ENCODE results near the gene SH3BGRL.

Gene SH3BGRL

DNA sequence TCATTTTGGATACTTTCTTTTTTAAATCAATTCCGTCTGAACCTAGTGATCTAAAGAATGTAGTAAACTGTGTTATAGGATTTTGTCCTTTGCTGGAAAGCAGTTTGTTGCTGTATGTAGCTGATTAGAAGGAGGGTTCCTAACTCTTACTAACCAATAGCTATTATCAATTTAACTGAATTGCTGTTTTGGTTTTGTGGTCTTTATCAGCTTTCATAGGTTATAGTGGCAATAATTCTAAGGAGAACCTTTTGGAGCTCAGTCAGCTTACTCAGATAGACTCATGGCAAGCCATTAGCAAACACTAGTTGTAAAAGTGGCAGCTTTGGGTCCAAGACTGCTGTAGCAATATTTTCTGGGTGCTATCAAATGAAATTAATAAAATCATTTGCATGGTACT is 29.6 kb downstream of the SH3BGRL start:
- no peak for DNase-seq (ENCODE audit: low spot score)
- TF ChIP-seq, protein P1, sequence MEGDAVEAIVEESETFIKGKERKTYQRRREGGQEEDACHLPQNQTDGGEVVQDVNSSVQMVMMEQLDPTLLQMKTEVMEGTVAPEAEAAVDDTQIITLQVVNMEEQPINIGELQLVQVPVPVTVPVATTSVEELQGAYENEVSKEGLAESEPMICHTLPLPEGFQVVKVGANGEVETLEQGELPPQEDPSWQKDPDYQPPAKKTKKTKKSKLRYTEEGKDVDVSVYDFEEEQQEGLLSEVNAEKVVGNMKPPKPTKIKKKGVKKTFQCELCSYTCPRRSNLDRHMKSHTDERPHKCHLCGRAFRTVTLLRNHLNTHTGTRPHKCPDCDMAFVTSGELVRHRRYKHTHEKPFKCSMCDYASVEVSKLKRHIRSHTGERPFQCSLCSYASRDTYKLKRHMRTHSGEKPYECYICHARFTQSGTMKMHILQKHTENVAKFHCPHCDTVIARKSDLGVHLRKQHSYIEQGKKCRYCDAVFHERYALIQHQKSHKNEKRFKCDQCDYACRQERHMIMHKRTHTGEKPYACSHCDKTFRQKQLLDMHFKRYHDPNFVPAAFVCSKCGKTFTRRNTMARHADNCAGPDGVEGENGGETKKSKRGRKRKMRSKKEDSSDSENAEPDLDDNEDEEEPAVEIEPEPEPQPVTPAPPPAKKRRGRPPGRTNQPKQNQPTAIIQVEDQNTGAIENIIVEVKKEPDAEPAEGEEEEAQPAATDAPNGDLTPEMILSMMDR (IDR thresholded peaks at IDR 0.05; ENCODE audit: extremely low read depth, missing control alignments): no peak

GRCh38 chrX:81232218-81232617 is 30.3 kb downstream of the SH3BGRL start:
- TF ChIP-seq, protein P1 (IDR thresholded peaks at IDR 0.05; ENCODE audit: extremely low read depth, missing control alignments): no peak
- no peak for DNase-seq (ENCODE audit: low spot score)

GRCh38 chrX:81237516-81237915 is 35.6 kb downstream of the SH3BGRL start:
- TF ChIP-seq, protein P1 (IDR thresholded peaks at IDR 0.05; ENCODE audit: extremely low read depth, missing control alignments): no peak
- DNase-seq (ENCODE audit: low spot score): no peak

GRCh38 chrX:81238166-81238565 is 36.3 kb downstream of the SH3BGRL start:
- TF ChIP-seq, protein P1 (IDR thresholded peaks at IDR 0.05; ENCODE audit: extremely low read depth, missing control alignments): no peak
- DNase-seq (ENCODE audit: low spot score): no peak

DNA sequence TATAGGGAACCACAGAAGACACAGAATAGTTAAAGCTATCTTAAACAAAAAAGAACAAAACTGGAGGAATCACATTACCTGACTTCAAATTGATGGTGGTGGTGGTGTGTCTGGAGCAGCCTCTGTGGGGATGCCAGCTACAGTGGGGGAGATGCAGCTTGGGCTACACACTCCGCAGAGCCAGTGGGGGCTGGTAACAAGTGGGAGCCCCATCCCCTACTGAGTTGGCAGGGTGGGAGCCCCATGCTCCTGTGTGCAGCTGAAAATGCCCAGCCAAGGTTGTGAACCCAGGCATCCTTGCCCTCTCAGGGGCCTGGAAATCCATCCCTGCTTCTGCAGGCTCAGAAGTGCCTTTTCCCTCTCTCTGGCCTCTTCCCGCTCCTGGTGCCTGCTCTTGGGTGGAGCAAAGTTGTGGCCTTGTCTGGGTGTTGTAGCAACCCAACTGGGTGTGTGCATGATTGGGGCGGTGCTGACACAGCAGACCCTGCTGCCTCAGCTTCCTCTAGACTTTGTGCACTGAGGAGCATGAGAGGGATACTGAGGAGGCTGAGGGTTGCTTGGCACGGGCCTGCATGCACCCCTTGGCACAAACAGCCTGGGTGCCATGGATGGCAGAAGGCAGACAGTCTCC is 38.9 kb downstream of the SH3BGRL start:
- TF ChIP-seq, protein P1 (IDR thresholded peaks at IDR 0.05; ENCODE audit: extremely low read depth, missing control alignments): no peak
- no peak for DNase-seq (ENCODE audit: low spot score)

- TF ChIP-seq, protein P1 (IDR thresholded peaks at IDR 0.05; ENCODE audit: extremely low read depth, missing control alignments): no peak
- no peak for DNase-seq (ENCODE audit: low spot score)
Measured at GRCh38 chrX:81241753-81242152, 39.9 kb downstream of the SH3BGRL start.

GRCh38 chrX:81255876-81256275 is 54.0 kb downstream of the SH3BGRL start:
- TF ChIP-seq, protein P1 (IDR thresholded peaks at IDR 0.05; ENCODE audit: extremely low read depth, missing control alignments): no peak
- no peak for DNase-seq (ENCODE audit: low spot score)

Measured in GM20000 (cell line).